OCI-LY1 (cell line): Measurements from ENCODE around the gene SLC35A5.

ENCODE experiments used
- EZH2 ChIP-seq: fragments of 200-600 bp; sonication (generic), shearing (Covaris generic); IDR thresholded peaks from 2 replicates; pipeline ENCODE4 v1.8.0; 2017; ENCODE audit warnings: borderline replicate concordance, mixed run types, mild to moderate bottlenecking, antibody characterized with exemption, low read length, moderate library complexity, mixed read lengths
- TF ChIP-seq, protein P1 (sequence below): fragments of 200-600 bp; sonication (generic), shearing (Covaris generic); IDR thresholded peaks from 2 replicates; pipeline ENCODE4 v1.5.1; 2017; ENCODE audit warnings: mild to moderate bottlenecking, antibody characterized with exemption, low read length, moderate library complexity, mixed read lengths

DNA sequence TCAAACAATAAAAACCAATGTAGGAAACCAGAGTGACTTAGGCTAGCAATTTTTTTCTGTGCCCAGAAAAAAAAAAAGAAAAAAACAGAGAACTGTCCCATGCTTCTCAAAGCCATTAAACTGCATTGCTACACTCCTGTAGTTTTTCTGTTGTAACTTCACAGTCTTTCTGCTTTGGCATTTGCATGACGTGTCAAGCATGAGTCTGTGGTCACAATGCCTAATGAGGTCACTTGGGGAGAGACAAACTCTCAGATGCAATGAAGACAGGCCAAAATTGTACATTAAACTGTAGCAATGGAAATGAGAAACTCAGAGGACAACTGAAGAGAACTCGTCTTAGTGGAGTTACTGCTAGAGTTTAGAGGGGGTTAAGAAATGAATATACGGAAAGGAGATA, 48.3 kb downstream of the SLC35A5 start:
- TF ChIP-seq, protein P1, sequence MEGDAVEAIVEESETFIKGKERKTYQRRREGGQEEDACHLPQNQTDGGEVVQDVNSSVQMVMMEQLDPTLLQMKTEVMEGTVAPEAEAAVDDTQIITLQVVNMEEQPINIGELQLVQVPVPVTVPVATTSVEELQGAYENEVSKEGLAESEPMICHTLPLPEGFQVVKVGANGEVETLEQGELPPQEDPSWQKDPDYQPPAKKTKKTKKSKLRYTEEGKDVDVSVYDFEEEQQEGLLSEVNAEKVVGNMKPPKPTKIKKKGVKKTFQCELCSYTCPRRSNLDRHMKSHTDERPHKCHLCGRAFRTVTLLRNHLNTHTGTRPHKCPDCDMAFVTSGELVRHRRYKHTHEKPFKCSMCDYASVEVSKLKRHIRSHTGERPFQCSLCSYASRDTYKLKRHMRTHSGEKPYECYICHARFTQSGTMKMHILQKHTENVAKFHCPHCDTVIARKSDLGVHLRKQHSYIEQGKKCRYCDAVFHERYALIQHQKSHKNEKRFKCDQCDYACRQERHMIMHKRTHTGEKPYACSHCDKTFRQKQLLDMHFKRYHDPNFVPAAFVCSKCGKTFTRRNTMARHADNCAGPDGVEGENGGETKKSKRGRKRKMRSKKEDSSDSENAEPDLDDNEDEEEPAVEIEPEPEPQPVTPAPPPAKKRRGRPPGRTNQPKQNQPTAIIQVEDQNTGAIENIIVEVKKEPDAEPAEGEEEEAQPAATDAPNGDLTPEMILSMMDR = no peak
- no peak for TF ChIP-seq EZH2
